Neural progenitor cell (in vitro differentiated cells): ENCODE measurements around the gene FAM50A. TPM values are rescaled to one million over a fixed set of nuclear protein-coding genes. Genes with fewer than 3 reads are reported as not detected.

ENCODE experiments used
- DNase-seq: peaks from one replicate; pipeline ENCODE4 v3.0.0-alpha.2; 2016; ENCODE audit warnings: low spot score
- H2AFZ ChIP-seq: fragments of 200-600 bp; sonication (generic); replicated peaks from 2 replicates; pipeline ENCODE4 v1.6.1; 2016; ENCODE audit warnings: antibody characterized with exemption
- H3F3A ChIP-seq: fragments of 200-600 bp; sonication (generic); 2 replicates; pipeline ENCODE4 v1.6.1; 2016; ENCODE audit warnings: antibody characterized with exemption, low read depth
- H3K27ac ChIP-seq: fragments of 200-600 bp; sonication (generic); 2 replicates; pipeline ENCODE4 v1.5.1; 2016; ENCODE audit warnings: mild to moderate bottlenecking
- H3K27me3 ChIP-seq: fragments of 200-600 bp; sonication (generic); 2 replicates; pipeline ENCODE4 v1.6.1; 2016; ENCODE audit warnings: mild to moderate bottlenecking, moderate library complexity
- H3K36me3 ChIP-seq: fragments of 200-600 bp; sonication (generic); 2 replicates; pipeline ENCODE4 v1.5.1; 2016
- H3K4me1 ChIP-seq: fragments of 200-600 bp; sonication (generic); 2 replicates; pipeline ENCODE4 v1.6.1; 2016; ENCODE audit warnings: mixed run types
- H3K4me2 ChIP-seq: fragments of 200-600 bp; sonication (generic); 2 replicates; pipeline ENCODE4 v1.6.1; 2016
- H3K4me3 ChIP-seq: fragments of 200-600 bp; sonication (generic); 2 replicates; pipeline ENCODE4 v1.5.1; 2016
- H3K79me2 ChIP-seq: fragments of 200-600 bp; sonication (generic); 2 replicates; pipeline ENCODE4 v1.6.1; 2016; ENCODE audit warnings: low read depth
- H3K9ac ChIP-seq: fragments of 200-600 bp; sonication (generic); 2 replicates; pipeline ENCODE4 v1.6.1; 2016
- H3K9me3 ChIP-seq: fragments of 200-600 bp; sonication (generic); 2 replicates; pipeline ENCODE4 v1.5.1; 2016; ENCODE audit warnings: low read depth
- H4K20me1 ChIP-seq: fragments of 200-600 bp; sonication (generic); 2 replicates; pipeline ENCODE4 v1.6.1; 2016; ENCODE audit warnings: low read depth
- H3K27ac Mint-ChIP-seq: 3 replicates; pipeline ENCODE4 v1.8.0; 2021; ENCODE audit warnings: mixed read lengths
- H3K27me3 Mint-ChIP-seq: 2 replicates; pipeline ENCODE4 v1.8.0; 2022; ENCODE audit warnings: low read depth, mild to moderate bottlenecking, inconsistent platforms, moderate library complexity, mixed read lengths; ENCODE audit not compliant: insufficient read depth
- H3K36me3 Mint-ChIP-seq: 3 replicates; pipeline ENCODE4 v1.8.0; 2021; ENCODE audit warnings: mixed read lengths
- H3K4me1 Mint-ChIP-seq: 3 replicates; pipeline ENCODE4 v1.8.0; 2021; ENCODE audit warnings: mixed read lengths
- H3K4me3 Mint-ChIP-seq: 3 replicates; pipeline ENCODE4 v1.8.0; 2021; ENCODE audit warnings: mild to moderate bottlenecking, moderate library complexity, mixed read lengths
- H3K9me3 Mint-ChIP-seq: 3 replicates; pipeline ENCODE4 v1.8.0; 2020; ENCODE audit warnings: mixed read lengths
- CTCF ChIP-seq: fragments of 200-600 bp; sonication (generic); IDR thresholded peaks from 2 replicates; pipeline ENCODE4 v1.5.1; 2017; ENCODE audit warnings: antibody characterized with exemption, mild to moderate bottlenecking
- EZH2 ChIP-seq: fragments of 200-600 bp; sonication (generic); IDR thresholded peaks from 2 replicates; pipeline ENCODE4 v1.6.1; 2017; ENCODE audit warnings: antibody characterized with exemption, mild to moderate bottlenecking, moderate library complexity
- EZH2phosphoT487 ChIP-seq: fragments of 200-600 bp; sonication (generic); IDR thresholded peaks from 2 replicates; pipeline ENCODE4 v1.6.1; 2017; ENCODE audit warnings: antibody characterized with exemption
- total RNA-seq: library from RNA; depleted of rRNA; stranded (reverse); fragments of >200 nt; gene quantifications from 2 replicates; pipeline ENCODE4 v1.2.3, GENCODE V29; 2015; ENCODE audit warnings: low replicate concordance

FAM50A gene
- total RNA-seq, 1 donor from 2014 or later: 30.4 TPM

- H3K4me1 Mint-ChIP-seq: peaks cover 16% of the 10 kb centered on the region
- H3K27me3 ChIP-seq: no peaks in the 10 kb centered on the region
- H3K36me3 Mint-ChIP-seq: peaks cover 10% of the 10 kb centered on the region
- peaks cover 8% of the 10 kb centered on the region for H3F3A ChIP-seq
- H2AFZ ChIP-seq: no peak overlapping the region
- no peak for DNase-seq
- TF ChIP-seq CTCF (no peak), EZH2 (no peak)
- H3K4me1 ChIP-seq: no peaks in the 10 kb centered on the region
- H3K9ac ChIP-seq: no peak overlapping the region
- no peak overlapping the region for H3K4me2 ChIP-seq
- H3K36me3 ChIP-seq: no peaks in the 10 kb centered on the region
- H3K4me3 Mint-ChIP-seq: no peak overlapping the region
- no peak overlapping the region for H3K27ac Mint-ChIP-seq
- peaks cover 20% of the 10 kb centered on the region for H4K20me1 ChIP-seq
- H3K9me3 ChIP-seq: no peaks in the 10 kb centered on the region
- H3K4me3 ChIP-seq: no peak overlapping the region
- H3K9me3 Mint-ChIP-seq: peaks cover 30% of the 10 kb centered on the region
- no peak overlapping the region for H3K27ac ChIP-seq
- H3K79me2 ChIP-seq: peaks cover 25% of the 10 kb centered on the region
- H3K27me3 Mint-ChIP-seq: peaks cover 18% of the 10 kb centered on the region
Measured at GRCh38 chrX:154434394-154435168, 9.4 kb upstream of the FAM50A start.

GRCh38 chrX:154435171-154435733 is 8.7 kb upstream of the FAM50A start:
- Histone ChIP-seq H3K9ac (no peak overlapping the region), H3K27me3 (no peaks in the 10 kb centered on the region), H3K36me3 (no peaks in the 10 kb centered on the region), H3K79me2 (peaks cover 32% of the 10 kb centered on the region), H3F3A (peaks cover 8% of the 10 kb centered on the region), H3K27ac (no peak overlapping the region), H3K4me2 (no peak overlapping the region), H4K20me1 (peaks cover 26% of the 10 kb centered on the region), H3K4me1 (no peaks in the 10 kb centered on the region), H3K9me3 (no peaks in the 10 kb centered on the region), H3K4me3 (no peak overlapping the region), H2AFZ (no peak overlapping the region)
- peaks cover 11% of the 10 kb centered on the region for H3K36me3 Mint-ChIP-seq
- TF ChIP-seq EZH2phosphoT487: no peak
- no peak for TF ChIP-seq CTCF
- no peak for TF ChIP-seq EZH2
- H3K4me3 Mint-ChIP-seq: peak overlapping the region; percentile 87
- H3K4me1 Mint-ChIP-seq: peaks cover 13% of the 10 kb centered on the region
- DNase-seq: no peak
- peaks cover 19% of the 10 kb centered on the region for H3K27me3 Mint-ChIP-seq
- peaks cover 29% of the 10 kb centered on the region for H3K9me3 Mint-ChIP-seq
- no peak overlapping the region for H3K27ac Mint-ChIP-seq

- DNase-seq: peak; percentile 80
- peaks cover 10% of the 10 kb centered on the region for H3K4me1 Mint-ChIP-seq
- H3K4me3 ChIP-seq: peak overlapping the region; percentile 71
- H3K36me3 Mint-ChIP-seq: peaks cover 6% of the 10 kb centered on the region
- peak overlapping the region; percentile 75 for H3K9ac ChIP-seq
- no peaks in the 10 kb centered on the region for H3K4me1 ChIP-seq
- no peaks in the 10 kb centered on the region for H3K27me3 ChIP-seq
- peaks cover 28% of the 10 kb centered on the region for H3K9me3 Mint-ChIP-seq
- H3K27ac Mint-ChIP-seq: peak overlapping the region; percentile 97
- H3K27me3 Mint-ChIP-seq: peaks cover 16% of the 10 kb centered on the region
- TF ChIP-seq CTCF (no peak), EZH2 (no peak)
- peaks cover 33% of the 10 kb centered on the region for H4K20me1 ChIP-seq
- H3K79me2 ChIP-seq: peaks cover 36% of the 10 kb centered on the region
- no peaks in the 10 kb centered on the region for H3K9me3 ChIP-seq
- peak overlapping the region; percentile 87 for H3K4me3 Mint-ChIP-seq
- H3K27ac ChIP-seq: peak overlapping the region; percentile 98
- H3K36me3 ChIP-seq: no peaks in the 10 kb centered on the region
- H3K4me2 ChIP-seq: peak overlapping the region; percentile 86
- no peak overlapping the region for H2AFZ ChIP-seq
- peaks cover 8% of the 10 kb centered on the region for H3F3A ChIP-seq
Measured at GRCh38 chrX:154436374-154436982, 7.5 kb upstream of the FAM50A start.
